Prostate gland (tissue), 2 donors: ENCODE data around the gene HSPG2. TPM values are rescaled to one million over a fixed set of nuclear protein-coding genes. Genes with fewer than 3 reads are reported as not detected.

Experiments used
- DNase-seq: peaks from one replicate; pipeline ENCODE4 v3.0.0-alpha.2; 2019; ENCODE audit warnings: low spot score
- H3K27ac ChIP-seq, 2 donors: fragments of 200-600 bp; sonication (generic); 2 replicates each; pipeline ENCODE4 v1.5.1; 2017 to 2019
- H3K27me3 ChIP-seq: fragments of 200-600 bp; sonication (generic); replicated peaks from 2 replicates; pipeline ENCODE4 v1.5.1; 2019; ENCODE audit not compliant: insufficient read depth
- H3K36me3 ChIP-seq, 2 donors: fragments of 200-600 bp; sonication (generic); 1 replicate in 1 of 2; 2 replicates in 1 of 2; pipeline versions ENCODE4 v1.5.1 to v1.8.1; 2017 to 2019
- H3K4me1 ChIP-seq: fragments of 200-600 bp; sonication (generic); replicated peaks from 2 replicates; pipeline ENCODE4 v1.5.1; 2019
- H3K4me3 ChIP-seq, 2 donors: fragments of 200-600 bp; sonication (generic); 2 replicates each; pipeline ENCODE4 v1.5.1; 2017 to 2019
- H3K9me3 ChIP-seq: fragments of 200-600 bp; sonication (generic); 2 replicates; pipeline ENCODE4 v1.5.1; 2017
- CTCF ChIP-seq, 4 experiments: fragments of 200-600 bp in 2 of 4; fragments of 450-650 bp in 2 of 4; sonication (generic) in 2 of 4; IDR thresholded peaks; 1 replicate in 3 of 4; 2 replicates in 1 of 4; pipeline ENCODE4 v1.5.1; 2016 to 2019; ENCODE audit warnings: antibody characterized with exemption in 4 of 4, mild to moderate bottlenecking in 2 of 4, moderate library complexity in 2 of 4
- POLR2A ChIP-seq: fragments of 450-650 bp; IDR thresholded peaks from one replicate; pipeline ENCODE4 v1.6.1; 2016; ENCODE audit warnings: antibody characterized with exemption, mild to moderate bottlenecking
- POLR2AphosphoS5 ChIP-seq: sonication (generic); formaldehyde crosslinking; IDR thresholded peaks from one replicate; pipeline ENCODE4 v1.6.1; 2017; ENCODE audit warnings: antibody characterized with exemption
- WGBS: methylation state at CpG from one replicate; pipeline ENCODE4 v1.1.5; 2018; 5-methylcytosine and 5-hydroxymethylcytosine counted together
- intact Hi-C: fragments of 100-400 bp; cut with DNase I; formaldehyde crosslinking; loops from one replicate; pipeline ENCODE4 v1.14.2; 2022
- total RNA-seq, 2 donors: library from RNA; depleted of rRNA; stranded (reverse); fragments of >200 nt; gene quantifications; one replicate each; pipeline ENCODE4 v1.1.0, GENCODE V29; 2016

The HSPG2 gene
- total RNA-seq, 2 donors from 2014 or later: 135 to 257 TPM

GRCh38 chr1:21838359-21839157 is 98.6 kb downstream of the HSPG2 start:
- WGBS: 92% methylated on average over 23 of the region's 23 CpGs
- no peak overlapping the region for H3K27ac ChIP-seq
- no peak for DNase-seq
- H3K9me3 ChIP-seq: no peaks in the 10 kb centered on the region
- H3K4me3 ChIP-seq: no peak overlapping the region
- H3K36me3 ChIP-seq: peaks cover 14 to 20% of the 10 kb centered on the region in 2 donors
- TF ChIP-seq POLR2AphosphoS5 (no peak), POLR2A (no peak), CTCF (IDR thresholded peaks at IDR 0.05) (no peak)
- intact Hi-C loops: no loop called here
- H3K27me3 ChIP-seq: no peaks in the 10 kb centered on the region
- no peaks in the 10 kb centered on the region for H3K4me1 ChIP-seq

- Histone ChIP-seq H3K4me3 (no peak overlapping the region), H3K9me3 (no peaks in the 10 kb centered on the region), H3K27me3 (no peaks in the 10 kb centered on the region), H3K27ac (no peak overlapping the region), H3K36me3 (peaks cover 14 to 26% of the 10 kb centered on the region in 2 donors), H3K4me1 (no peaks in the 10 kb centered on the region)
- TF ChIP-seq POLR2A (no peak), POLR2AphosphoS5 (no peak), CTCF (IDR thresholded peaks at IDR 0.05) (no peak)
- no peak for DNase-seq
- WGBS: 96% methylated on average over 10 of the region's 10 CpGs
- intact Hi-C loops: no loop called here
Measured at GRCh38 chr1:21837476-21837875, 99.6 kb downstream of the HSPG2 start.

GRCh38 chr1:21836729-21837128 is 100.4 kb downstream of the HSPG2 start:
- 91% methylated on average over 13 of the region's 13 CpGs for WGBS
- H3K9me3 ChIP-seq: no peaks in the 10 kb centered on the region
- peaks cover 14 to 26% of the 10 kb centered on the region in 2 donors for H3K36me3 ChIP-seq

GRCh38 chr1:21836010-21836409 is 101.1 kb downstream of the HSPG2 start:
- Histone ChIP-seq H3K27me3 (no peaks in the 10 kb centered on the region), H3K36me3 (peaks cover 14 to 26% of the 10 kb centered on the region in 2 donors), H3K9me3 (no peaks in the 10 kb centered on the region), H3K4me1 (no peaks in the 10 kb centered on the region), H3K4me3 (no peak overlapping the region), H3K27ac (no peak overlapping the region)
- TF ChIP-seq CTCF (IDR thresholded peaks at IDR 0.05) (no peak), POLR2A (no peak), POLR2AphosphoS5 (no peak)
- intact Hi-C loops: no loop called here
- whole genome bisulfite sequencing: 92% methylated on average over 4 of the region's 4 CpGs
- no peak for DNase-seq

More at GRCh38 chr1:21836729-21837128, 100.4 kb downstream of the HSPG2 start:
- no peaks in the 10 kb centered on the region for H3K4me1 ChIP-seq
- no peak overlapping the region for H3K4me3 ChIP-seq
- TF ChIP-seq CTCF (IDR thresholded peaks at IDR 0.05): no peak
- no peak for TF ChIP-seq POLR2A
- no peak for TF ChIP-seq POLR2AphosphoS5
- no peak overlapping the region for H3K27ac ChIP-seq
- intact Hi-C loops: no loop called here
- H3K27me3 ChIP-seq: no peaks in the 10 kb centered on the region
- no peak for DNase-seq

- H3K9me3 ChIP-seq: no peaks in the 10 kb centered on the region
- no peak for TF ChIP-seq POLR2AphosphoS5
- no peak for TF ChIP-seq CTCF (IDR thresholded peaks at IDR 0.05)
- TF ChIP-seq POLR2A: no peak
- intact Hi-C loops: no loop called here
- DNase-seq: no peak
- H3K4me3 ChIP-seq: no peak overlapping the region
- H3K27ac ChIP-seq: no peak overlapping the region
- WGBS: 96% methylated on average over 16 of the region's 16 CpGs
- H3K27me3 ChIP-seq: no peaks in the 10 kb centered on the region
- H3K4me1 ChIP-seq: no peaks in the 10 kb centered on the region
- peaks cover 14 to 26% of the 10 kb centered on the region in 2 donors for H3K36me3 ChIP-seq
Measured at GRCh38 chr1:21834666-21835065, 102.4 kb downstream of the HSPG2 start.
